Sigmoid colon (tissue), 3 donors: Measurements from ENCODE around the gene LRCH1.

Experiments
- POLR2A ChIP-seq, 2 donors: fragments of 450-650 bp; IDR thresholded peaks; one replicate each; pipeline ENCODE4 v1.6.1; 2016; ENCODE audit warnings: antibody characterized with exemption in 2 of 2, mild to moderate bottlenecking in 2 of 2, moderate library complexity in 2 of 2
- TF ChIP-seq, protein P1 (sequence below), 4 experiments: fragments of 450-650 bp in 3 of 4; fragments of 200-600 bp in 1 of 4; IDR thresholded peaks; one replicate each; pipeline ENCODE4 v1.5.1; 2016 to 2019; ENCODE audit warnings: antibody characterized with exemption in 4 of 4, mild to moderate bottlenecking in 3 of 4, moderate library complexity in 2 of 4

DNA sequence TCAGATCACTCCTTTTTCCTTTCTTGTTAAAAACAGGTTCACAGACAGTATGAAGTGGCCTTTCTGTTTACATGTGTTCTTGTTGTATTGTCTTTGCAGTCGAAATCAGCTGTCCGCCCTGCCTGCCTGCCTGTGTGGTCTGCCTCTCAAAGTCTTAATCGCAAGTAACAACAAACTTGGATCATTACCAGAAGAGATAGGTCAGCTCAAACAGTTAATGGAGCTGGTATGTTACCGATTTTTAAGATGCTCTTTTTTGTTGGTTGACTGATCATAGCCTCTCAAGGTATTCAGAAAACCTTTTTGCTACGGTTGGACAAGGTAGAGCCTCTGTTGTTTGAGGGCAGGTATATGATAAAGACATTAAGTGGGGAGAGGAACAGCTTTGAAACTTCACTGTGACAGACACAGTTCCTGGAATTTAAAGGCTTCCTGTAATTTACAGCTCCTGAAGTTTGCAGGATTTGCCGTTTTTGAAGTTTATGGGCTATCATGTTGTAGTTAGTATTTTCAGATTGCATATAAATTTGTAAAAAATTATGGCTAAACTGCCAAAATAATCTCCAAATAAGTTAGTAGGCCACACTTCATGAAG is 116.1 kb downstream of the LRCH1 start:
- no peak for TF ChIP-seq POLR2A (IDR thresholded peaks at IDR 0.05)
- TF ChIP-seq, protein P1, sequence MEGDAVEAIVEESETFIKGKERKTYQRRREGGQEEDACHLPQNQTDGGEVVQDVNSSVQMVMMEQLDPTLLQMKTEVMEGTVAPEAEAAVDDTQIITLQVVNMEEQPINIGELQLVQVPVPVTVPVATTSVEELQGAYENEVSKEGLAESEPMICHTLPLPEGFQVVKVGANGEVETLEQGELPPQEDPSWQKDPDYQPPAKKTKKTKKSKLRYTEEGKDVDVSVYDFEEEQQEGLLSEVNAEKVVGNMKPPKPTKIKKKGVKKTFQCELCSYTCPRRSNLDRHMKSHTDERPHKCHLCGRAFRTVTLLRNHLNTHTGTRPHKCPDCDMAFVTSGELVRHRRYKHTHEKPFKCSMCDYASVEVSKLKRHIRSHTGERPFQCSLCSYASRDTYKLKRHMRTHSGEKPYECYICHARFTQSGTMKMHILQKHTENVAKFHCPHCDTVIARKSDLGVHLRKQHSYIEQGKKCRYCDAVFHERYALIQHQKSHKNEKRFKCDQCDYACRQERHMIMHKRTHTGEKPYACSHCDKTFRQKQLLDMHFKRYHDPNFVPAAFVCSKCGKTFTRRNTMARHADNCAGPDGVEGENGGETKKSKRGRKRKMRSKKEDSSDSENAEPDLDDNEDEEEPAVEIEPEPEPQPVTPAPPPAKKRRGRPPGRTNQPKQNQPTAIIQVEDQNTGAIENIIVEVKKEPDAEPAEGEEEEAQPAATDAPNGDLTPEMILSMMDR (IDR thresholded peaks at IDR 0.05), result no peak
